GM12878 (cell line): ENCODE data around the gene PGA3.
A peak's percentile ranks its signal among the peaks of the same experiment; 100 is the strongest.

ENCODE experiments used
- CREM ChIP-seq: IDR thresholded peaks from 2 replicates; pipeline ENCODE4 v1.6.1; 2014; ENCODE audit warnings: antibody characterized with exemption, low read depth
- EZH2 ChIP-seq: IDR thresholded peaks from 2 replicates; pipeline ENCODE4 v1.6.1; 2012; ENCODE audit warnings: low read depth, mild to moderate bottlenecking, control low read depth, inconsistent platforms, low read length, borderline replicate concordance; ENCODE audit not compliant: control insufficient read depth
- NFYB ChIP-seq: IDR thresholded peaks from 2 replicates; pipeline ENCODE4 v1.6.1; 2011; ENCODE audit warnings: low read depth, mild to moderate bottlenecking, low read length, improper control_type of control experiment, moderate library complexity; ENCODE audit not compliant: insufficient read depth
- POLR2A ChIP-seq: IDR thresholded peaks from 2 replicates; pipeline ENCODE4 v1.6.1; 2011; ENCODE audit warnings: low read depth, mild to moderate bottlenecking, low read length
- TF ChIP-seq, protein P1 (sequence below): IDR thresholded peaks from 2 replicates; pipeline ENCODE4 v1.6.1; 2011; ENCODE audit warnings: low read depth, low read length, improper control_type of control experiment, borderline replicate concordance
- TF ChIP-seq, protein P2 (sequence below), 3 experiments: IDR thresholded peaks in 2 of 3; conservative IDR thresholded peaks in 1 of 3; 2 replicates each; pipeline ENCODE4 v1.5.1; 2011; ENCODE audit warnings: low read depth in 3 of 3, low read length in 3 of 3, mild to moderate bottlenecking in 3 of 3, control low read depth in 2 of 3, moderate library complexity in 2 of 3, inconsistent platforms in 1 of 3, mixed read lengths in 1 of 3; ENCODE audit not compliant: control insufficient read depth in 2 of 3, insufficient read depth in 1 of 3; ENCODE audit errors: extremely low read depth in 1 of 3

DNA sequence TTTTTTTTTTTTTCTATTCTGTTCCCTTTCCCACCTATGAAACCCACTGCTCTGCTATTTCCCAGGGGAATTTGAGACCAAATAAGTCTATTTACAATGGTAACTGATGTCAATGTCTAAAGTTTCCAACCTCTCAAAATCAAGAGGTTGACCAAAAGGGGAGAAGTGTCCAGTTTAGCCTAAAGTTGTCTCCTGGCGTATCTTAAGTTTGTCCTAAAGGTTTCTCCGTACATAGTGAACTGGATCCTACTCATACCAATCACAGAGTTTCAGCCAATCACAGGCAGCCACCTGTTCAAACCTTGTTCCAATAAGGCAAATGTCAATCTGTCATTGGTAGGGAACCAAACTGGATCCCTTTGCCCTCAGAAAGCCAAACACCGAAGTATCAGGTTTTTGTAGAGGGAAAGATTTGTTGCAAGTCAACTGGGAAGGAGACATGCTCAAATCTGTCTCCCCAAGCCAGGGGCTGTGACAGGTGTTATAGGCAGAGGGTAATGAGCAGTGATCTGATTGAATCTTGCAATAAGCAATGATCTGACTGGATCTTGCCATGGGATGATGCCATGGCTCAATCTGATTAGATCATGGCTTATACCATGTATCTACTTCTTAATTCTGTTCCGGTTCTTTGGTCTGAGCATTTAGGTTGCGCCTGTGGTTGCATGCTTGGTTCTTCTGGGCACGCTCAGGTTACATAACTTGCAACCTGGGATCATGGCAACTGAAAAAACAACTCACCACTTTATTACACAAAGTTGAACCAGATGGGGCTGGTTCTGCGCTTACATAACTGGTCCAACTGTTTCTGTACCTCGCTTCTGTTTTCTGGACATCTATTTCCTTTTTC is 41.0 kb upstream of the PGA3 start:
- TF ChIP-seq, protein P1, sequence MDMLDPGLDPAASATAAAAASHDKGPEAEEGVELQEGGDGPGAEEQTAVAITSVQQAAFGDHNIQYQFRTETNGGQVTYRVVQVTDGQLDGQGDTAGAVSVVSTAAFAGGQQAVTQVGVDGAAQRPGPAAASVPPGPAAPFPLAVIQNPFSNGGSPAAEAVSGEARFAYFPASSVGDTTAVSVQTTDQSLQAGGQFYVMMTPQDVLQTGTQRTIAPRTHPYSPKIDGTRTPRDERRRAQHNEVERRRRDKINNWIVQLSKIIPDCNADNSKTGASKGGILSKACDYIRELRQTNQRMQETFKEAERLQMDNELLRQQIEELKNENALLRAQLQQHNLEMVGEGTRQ, result no peak
- TF ChIP-seq, protein P2, sequence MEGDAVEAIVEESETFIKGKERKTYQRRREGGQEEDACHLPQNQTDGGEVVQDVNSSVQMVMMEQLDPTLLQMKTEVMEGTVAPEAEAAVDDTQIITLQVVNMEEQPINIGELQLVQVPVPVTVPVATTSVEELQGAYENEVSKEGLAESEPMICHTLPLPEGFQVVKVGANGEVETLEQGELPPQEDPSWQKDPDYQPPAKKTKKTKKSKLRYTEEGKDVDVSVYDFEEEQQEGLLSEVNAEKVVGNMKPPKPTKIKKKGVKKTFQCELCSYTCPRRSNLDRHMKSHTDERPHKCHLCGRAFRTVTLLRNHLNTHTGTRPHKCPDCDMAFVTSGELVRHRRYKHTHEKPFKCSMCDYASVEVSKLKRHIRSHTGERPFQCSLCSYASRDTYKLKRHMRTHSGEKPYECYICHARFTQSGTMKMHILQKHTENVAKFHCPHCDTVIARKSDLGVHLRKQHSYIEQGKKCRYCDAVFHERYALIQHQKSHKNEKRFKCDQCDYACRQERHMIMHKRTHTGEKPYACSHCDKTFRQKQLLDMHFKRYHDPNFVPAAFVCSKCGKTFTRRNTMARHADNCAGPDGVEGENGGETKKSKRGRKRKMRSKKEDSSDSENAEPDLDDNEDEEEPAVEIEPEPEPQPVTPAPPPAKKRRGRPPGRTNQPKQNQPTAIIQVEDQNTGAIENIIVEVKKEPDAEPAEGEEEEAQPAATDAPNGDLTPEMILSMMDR (IDR thresholded peaks at IDR 0.05 in 2 of 3, conservative IDR thresholded peaks at IDR 0.05 in 1 of 3; ENCODE audit: control insufficient read depth in 2 of 3, extremely low read depth in 1 of 3, insufficient read depth in 1 of 3, low read depth in 3 of 3, low read length in 3 of 3), result no peak
- TF ChIP-seq EZH2 (no peak), CREM (no peak), POLR2A (no peak), NFYB (peak; percentile 88)
